ENCODE measurements around the gene S100P. TPM values are rescaled to one million over a fixed set of nuclear protein-coding genes. Genes with fewer than 3 reads are reported as not detected.

S100P gene
- total RNA-seq, 3 donors from 2014 or later = 1.3 to 2.8 TPM; not detected in 1

DNA sequence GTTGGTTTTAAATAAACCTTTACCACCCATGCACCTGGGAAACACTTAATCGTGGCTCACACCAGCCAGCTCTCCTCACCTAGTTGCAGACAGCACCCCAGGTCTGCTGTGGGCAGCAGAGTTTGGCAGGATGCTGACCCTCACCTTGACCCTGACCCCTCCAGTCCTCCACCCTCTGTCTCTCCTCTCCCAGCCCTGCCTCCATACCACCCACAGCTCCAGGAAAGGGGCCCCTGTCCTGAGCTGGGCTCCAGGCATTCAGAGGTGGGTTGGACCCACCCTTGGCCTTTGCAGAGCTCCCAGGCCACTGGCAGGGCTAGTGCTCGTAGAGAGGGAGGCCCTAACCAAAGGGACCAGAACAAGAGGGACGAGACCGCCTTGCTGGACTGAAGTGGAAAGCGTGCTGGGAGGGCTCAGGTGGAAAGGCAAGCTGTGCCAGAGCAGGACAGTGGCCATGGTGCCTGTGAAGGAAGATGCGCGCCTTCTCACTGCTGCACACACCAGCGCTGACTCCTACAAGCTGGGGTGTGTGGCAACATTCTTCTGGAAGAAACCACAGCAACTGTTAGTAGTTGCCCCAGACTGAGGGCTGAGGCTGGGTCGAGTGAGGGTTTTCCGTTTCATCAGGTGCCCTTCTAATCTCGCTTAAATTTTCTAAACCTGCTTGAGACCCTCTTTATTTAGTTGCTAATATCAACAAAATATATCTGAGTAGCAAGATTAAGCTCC, 10.7 kb upstream of the S100P start:
- Mint-ChIP-seq H3K36me3 (ENCODE audit: insufficient read depth) (peaks cover 21% of the 10 kb centered on the region), H3K4me1 (ENCODE audit: low read depth) (peaks cover 27% of the 10 kb centered on the region), H3K27me3 (ENCODE audit: low read depth) (no peaks in the 10 kb centered on the region), H3K4me3 (no peak overlapping the region), H3K9me3 (peaks cover 6% of the 10 kb centered on the region)
- DNase-seq (no peak), ATAC-seq (no peak)

DNA sequence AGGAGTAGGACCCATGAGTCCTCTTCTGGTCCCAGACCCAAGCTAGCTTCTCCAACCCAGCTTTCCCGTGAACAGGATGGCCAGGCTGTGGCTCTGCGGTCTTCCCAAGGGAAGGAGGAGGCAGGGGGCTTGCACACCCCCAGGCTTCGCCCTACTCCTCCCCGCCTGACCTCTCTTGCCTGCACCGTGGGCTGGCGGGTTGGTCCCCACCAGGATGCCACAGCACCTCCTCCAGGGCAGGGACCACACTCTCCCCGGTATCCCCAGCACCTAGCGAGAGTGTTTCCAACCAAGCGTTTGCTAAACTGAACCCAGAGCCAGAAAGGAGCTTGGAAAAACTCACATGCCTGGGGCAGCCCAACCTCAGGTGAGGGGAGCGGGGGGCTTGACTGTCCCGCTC, 9.0 kb upstream of the S100P start:
- no peak for DNase-seq
- H3K4me3 Mint-ChIP-seq = no peak overlapping the region
- H3K36me3 Mint-ChIP-seq (ENCODE audit: insufficient read depth) = peaks cover 14% of the 10 kb centered on the region
- ATAC-seq = no peak
- no peaks in the 10 kb centered on the region for H3K27me3 Mint-ChIP-seq (ENCODE audit: low read depth)
- peaks cover 34% of the 10 kb centered on the region for H3K4me1 Mint-ChIP-seq (ENCODE audit: low read depth)
- peaks cover 6% of the 10 kb centered on the region for H3K9me3 Mint-ChIP-seq

DNA sequence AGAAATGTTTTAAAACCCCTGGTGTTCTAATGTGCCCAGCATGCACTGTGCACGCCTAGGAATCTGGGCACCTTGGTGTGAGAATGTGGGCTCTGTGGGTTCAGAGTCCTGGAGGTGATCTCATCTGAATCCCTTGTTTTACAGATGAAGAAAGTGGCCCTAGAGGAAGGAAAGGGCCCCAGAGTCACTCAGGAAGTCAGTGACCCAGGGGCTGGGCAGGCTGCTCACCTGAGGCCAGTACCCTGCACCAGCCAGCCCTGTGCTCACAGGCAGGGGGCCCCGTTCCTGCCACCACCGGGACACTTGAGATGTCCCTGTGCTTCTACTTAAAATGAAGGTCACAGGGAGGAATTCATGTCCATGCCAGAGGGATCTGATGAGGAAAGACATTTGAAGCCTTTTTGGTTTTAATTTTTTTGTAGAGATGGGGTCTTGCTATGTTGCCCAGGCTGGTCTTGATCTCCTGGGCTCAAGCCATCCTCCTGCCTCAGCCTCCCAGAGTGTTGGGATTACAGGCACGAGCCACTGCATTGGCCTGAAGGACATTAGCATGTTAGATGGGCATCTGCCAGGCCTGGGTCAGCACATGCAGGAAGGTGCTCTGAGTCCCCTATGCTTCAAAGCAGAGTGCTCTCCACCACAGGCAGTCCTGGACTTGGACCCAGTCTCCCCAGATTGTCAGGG, 7.4 kb upstream of the S100P start:
- H3K27me3 Mint-ChIP-seq (ENCODE audit: low read depth) = no peaks in the 10 kb centered on the region
- ATAC-seq (no peak), DNase-seq (no peak)
- no peaks in the 10 kb centered on the region for H3K9me3 Mint-ChIP-seq
- no peak overlapping the region for H3K4me3 Mint-ChIP-seq
- peaks cover 3% of the 10 kb centered on the region for H3K36me3 Mint-ChIP-seq (ENCODE audit: insufficient read depth)
- peaks cover 50% of the 10 kb centered on the region for H3K4me1 Mint-ChIP-seq (ENCODE audit: low read depth)

DNA sequence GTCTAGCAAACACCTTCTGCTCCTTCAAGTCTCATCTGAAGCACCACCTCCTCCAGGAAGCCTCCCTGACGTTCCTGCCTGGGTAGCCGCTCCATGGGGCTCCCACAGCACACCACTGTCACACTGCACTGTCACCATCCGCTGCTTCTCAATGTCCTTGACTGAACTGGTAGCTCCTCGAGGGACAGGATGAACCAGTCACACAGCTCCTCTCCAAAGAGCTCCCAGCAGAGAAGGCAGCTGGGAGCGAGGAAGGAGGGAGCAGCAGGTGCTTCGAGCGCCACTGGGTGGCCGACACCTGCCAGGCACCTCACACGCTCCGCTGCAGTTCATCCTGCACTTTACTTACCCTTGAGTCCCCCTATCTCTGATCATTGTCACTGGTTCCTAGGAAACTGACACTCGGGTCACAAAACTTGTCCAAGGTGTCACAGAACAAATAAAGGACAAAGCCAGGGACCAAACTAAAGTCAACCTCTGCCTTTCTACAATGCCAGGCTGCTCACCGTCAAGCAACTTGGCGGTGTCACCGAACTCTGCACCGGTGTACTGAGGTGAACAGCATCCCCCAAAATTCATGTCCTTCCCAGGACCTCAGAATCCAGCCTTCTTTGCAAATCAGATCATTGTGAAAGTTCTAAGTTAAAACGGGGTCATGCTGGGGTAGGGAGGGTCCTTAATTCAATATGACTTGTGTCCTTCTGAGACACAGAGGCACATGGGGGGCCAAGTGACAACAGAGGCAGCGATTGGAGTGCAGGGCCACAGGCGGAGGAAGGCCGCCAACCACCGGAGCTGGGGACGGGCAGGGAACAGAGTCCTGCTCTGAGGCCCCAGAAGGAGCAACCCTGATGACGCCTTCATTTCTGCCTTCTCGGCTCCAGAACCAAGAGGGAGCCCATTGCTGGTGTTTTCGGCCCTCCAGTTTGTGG, 5.5 kb upstream of the S100P start:
- Mint-ChIP-seq H3K9me3 (no peaks in the 10 kb centered on the region), H3K4me3 (peak overlapping the region; percentile 72), H3K27me3 (ENCODE audit: low read depth) (no peaks in the 10 kb centered on the region), H3K4me1 (ENCODE audit: low read depth) (peaks cover 64% of the 10 kb centered on the region), H3K36me3 (ENCODE audit: insufficient read depth) (no peaks in the 10 kb centered on the region)
- no peak for ATAC-seq
- DNase-seq = no peak

DNA sequence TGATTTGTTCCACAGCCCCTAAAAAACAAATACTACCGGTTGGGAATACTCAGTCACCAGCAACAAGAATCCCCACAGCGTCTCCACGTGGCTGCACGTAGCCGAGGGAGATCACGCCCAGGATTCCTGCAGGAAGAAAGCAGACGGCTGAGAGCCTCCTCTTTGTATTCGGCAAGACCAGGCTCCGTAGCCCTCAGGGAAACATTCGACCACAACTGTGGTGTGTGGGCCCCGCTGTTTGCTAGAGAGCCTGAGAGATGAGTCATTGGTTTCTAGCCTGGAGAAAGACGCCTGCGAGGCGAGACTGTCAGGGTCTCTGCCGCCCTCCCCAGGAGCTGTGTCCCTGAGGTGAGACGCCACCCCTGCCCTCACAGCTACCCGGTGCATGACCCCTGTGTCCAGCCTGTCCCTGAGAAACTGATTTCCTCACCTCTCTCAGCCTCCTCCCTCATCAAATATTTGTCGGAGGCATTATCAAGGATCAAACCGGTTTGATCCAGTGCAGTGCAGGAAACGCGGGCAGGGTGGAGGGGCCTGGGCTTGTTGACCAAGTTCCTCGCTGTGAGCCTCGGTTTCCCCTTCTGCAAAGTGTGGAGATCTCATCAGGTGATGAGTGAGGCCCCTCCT, 4.7 kb upstream of the S100P start:
- H3K4me3 Mint-ChIP-seq = peak overlapping the region; percentile 72
- peak; percentile 66 for DNase-seq
- ATAC-seq = peak; percentile 95 to 97
- no peaks in the 10 kb centered on the region for H3K36me3 Mint-ChIP-seq (ENCODE audit: insufficient read depth)
- no peaks in the 10 kb centered on the region for H3K27me3 Mint-ChIP-seq (ENCODE audit: low read depth)
- H3K9me3 Mint-ChIP-seq = no peaks in the 10 kb centered on the region
- H3K4me1 Mint-ChIP-seq (ENCODE audit: low read depth) = peaks cover 71% of the 10 kb centered on the region

DNA sequence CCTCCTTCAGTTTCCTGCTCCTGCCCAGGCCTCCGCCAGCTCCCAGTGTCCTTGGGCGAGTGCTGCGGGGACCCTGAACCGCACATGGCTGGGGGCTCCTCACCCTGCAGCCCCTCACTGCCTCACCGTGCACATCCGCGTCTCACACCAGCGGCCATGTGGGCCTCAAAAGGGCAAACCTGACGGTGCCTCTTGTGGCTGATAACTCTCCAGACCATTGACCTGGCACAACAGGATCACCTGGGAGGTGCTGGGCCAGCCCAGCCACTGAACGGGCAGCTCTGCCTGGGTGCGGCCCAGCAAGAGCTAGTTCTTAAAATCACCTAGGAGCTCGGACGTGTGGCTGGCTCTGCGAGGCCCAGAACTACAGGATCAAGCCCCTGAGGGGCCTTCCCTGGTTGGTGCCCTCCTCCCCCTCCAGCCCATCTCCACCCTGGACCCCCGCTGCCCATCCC, 4.1 kb upstream of the S100P start:
- Mint-ChIP-seq H3K4me1 (ENCODE audit: low read depth) (peaks cover 77% of the 10 kb centered on the region), H3K36me3 (ENCODE audit: insufficient read depth) (no peaks in the 10 kb centered on the region), H3K27me3 (ENCODE audit: low read depth) (no peaks in the 10 kb centered on the region), H3K9me3 (no peaks in the 10 kb centered on the region), H3K4me3 (peak overlapping the region; percentile 72)
- DNase-seq (no peak), ATAC-seq (peak in 1 of 2 donors; percentile 6)

DNA sequence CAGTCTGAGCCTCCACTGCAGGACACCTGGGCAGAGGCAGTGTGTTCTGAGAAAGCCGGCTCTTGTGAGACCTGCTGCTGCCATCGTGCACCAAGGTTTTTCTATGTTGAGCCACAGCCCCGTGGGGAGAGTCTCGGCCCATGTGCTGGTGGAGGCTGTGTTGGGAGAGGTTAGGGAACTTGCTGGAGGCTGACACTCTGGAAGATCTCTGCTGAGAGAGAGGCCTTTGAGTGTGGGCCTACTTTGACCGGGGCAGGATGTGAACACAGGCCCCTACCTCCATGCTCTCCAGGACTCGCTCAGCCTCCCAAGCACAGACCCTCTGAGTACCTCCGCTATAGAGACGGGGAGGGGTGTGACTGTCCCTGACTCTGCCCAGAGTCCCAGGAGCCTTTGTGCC, 1.3 kb upstream of the S100P start:
- Mint-ChIP-seq H3K9me3 (no peaks in the 10 kb centered on the region), H3K4me1 (ENCODE audit: low read depth) (peaks cover 91% of the 10 kb centered on the region), H3K4me3 (no peak overlapping the region), H3K27me3 (ENCODE audit: low read depth) (no peaks in the 10 kb centered on the region), H3K36me3 (ENCODE audit: insufficient read depth) (no peaks in the 10 kb centered on the region)
- ATAC-seq (no peak), DNase-seq (no peak)

DNA sequence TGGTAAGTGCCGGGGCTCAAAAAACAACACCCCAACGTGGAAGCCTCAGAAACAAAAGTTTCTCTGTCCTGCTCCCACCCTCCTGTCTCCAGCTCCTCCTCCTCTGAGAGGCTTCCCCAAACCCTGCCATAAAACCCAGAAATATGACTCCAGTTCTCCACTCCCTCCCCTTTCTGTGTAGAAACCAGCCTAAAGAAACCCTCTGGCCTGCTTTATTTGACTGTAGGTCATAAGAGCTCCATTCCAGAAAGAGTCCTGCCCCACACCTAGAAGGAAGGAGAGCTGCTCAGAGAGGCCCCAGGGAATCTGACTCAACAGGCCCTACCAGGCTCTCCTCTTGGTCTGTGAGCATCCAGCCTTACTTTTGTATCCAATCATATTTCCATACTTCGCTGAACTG, 872 bp upstream of the S100P start:
- Mint-ChIP-seq H3K4me3 (no peak overlapping the region), H3K9me3 (no peaks in the 10 kb centered on the region), H3K4me1 (ENCODE audit: low read depth) (peaks cover 87% of the 10 kb centered on the region), H3K27me3 (ENCODE audit: low read depth) (no peaks in the 10 kb centered on the region), H3K36me3 (ENCODE audit: insufficient read depth) (no peaks in the 10 kb centered on the region)
- ATAC-seq = no peak
- DNase-seq = no peak

DNA sequence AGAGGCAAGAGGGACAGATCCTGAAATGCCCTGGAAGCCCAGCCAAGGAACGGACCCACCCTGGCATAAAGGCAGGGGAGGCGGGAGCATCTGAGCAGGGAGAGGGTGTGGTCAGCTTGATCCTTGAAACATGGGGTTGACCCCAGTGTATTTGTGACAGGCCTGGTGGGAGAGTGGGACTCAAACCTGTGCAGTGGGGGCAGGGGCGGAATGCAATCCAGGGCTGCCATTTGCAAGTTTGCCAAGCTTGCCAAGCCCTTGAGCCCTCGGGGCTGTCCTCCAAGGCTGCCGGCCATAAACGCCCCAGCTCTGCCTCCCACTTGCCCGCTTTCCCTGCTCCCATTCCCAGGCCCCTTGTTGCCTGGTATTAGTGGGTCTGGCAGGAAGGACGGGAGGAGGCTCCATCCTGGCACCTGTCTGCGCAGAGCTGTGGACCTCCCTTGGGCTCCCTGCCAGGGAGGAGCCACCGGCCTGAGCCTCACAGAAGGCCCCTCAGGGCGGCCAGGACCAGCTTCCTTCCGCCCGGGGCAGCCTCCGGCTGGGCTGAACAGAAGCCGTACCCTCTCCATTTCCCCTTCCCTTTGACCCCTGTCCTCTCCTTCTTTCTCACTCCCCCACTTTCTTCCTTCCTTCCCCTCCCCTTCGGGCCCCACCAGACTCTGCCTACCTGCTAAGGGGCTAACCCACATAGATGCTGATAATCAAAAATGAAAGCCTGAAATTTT, 661 bp downstream of the S100P start:
- Mint-ChIP-seq H3K9me3 (no peaks in the 10 kb centered on the region), H3K4me3 (peak overlapping the region; percentile 54), H3K4me1 (ENCODE audit: low read depth) (peaks cover 83% of the 10 kb centered on the region), H3K36me3 (ENCODE audit: insufficient read depth) (peaks cover 2% of the 10 kb centered on the region), H3K27me3 (ENCODE audit: low read depth) (no peaks in the 10 kb centered on the region)
- DNase-seq (no peak), ATAC-seq (no peak)

DNA sequence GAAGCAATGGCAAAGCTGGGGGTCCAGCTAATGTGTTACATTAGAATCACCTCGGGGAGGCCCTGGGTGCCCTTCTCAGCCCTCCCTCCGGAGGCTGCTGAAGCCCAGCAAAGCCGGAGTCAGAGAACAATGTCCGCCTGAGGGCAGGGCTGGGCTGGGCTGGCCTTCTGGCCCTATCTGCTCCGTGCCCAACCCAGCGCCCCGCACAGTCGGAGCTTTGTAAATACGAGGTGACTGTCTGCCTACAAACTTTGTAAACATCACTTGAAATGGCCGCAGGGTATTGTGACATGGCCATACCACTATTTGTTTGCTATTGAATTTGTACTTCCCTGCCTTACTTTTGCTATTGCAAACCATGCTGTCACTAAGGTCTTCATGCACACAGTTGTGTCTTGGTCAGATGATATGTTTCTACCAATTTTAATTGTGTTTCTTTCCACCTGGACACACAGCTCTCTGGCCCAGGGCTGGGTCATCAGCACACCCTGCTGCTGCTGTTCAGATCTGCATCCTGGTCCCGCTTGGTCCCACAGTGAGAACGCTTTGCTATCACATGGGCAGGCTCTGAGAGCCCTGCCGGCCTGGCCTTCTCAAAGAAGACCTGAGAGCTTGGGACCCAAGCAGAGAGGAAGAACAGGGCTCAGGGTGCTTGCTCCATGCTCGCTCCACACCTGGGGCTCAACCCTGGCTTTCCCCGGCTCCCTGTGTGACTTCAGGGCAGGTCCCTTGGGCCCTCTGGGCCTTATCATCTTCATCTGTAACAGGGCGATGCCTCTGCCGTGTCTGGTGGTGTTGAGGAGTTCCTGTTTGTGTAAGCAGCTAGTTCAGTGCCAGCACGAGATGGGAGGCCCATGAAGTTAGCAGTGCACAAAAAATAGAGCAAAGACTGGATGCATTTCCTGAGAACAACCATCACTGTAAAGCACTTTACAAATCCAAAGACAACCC, 2.3 kb downstream of the S100P start:
- ATAC-seq = peak; percentile 75 to 79
- peaks cover 78% of the 10 kb centered on the region for H3K4me1 Mint-ChIP-seq (ENCODE audit: low read depth)
- DNase-seq = peak; percentile 27
- peak overlapping the region; percentile 59 for H3K4me3 Mint-ChIP-seq
- H3K27me3 Mint-ChIP-seq (ENCODE audit: low read depth) = no peaks in the 10 kb centered on the region
- H3K36me3 Mint-ChIP-seq (ENCODE audit: insufficient read depth) = peaks cover 9% of the 10 kb centered on the region
- no peaks in the 10 kb centered on the region for H3K9me3 Mint-ChIP-seq

DNA sequence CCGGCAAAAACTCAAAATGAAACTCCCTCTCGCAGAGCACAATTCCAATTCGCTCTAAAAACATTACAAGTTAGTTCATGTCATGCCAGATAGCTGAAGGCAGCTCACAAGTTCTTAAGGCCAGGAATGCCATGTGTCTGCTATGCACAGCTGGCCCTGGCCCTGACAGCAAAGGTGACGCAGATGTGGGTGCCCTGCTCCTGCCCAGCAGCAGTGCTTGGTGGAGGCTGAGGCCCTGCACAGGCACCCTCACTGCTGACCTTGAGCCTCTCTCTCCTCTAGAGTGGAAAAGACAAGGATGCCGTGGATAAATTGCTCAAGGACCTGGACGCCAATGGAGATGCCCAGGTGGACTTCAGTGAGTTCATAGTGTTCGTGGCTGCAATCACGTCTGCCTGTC, 2.9 kb downstream of the S100P start:
- Mint-ChIP-seq H3K4me1 (ENCODE audit: low read depth) (peaks cover 73% of the 10 kb centered on the region), H3K4me3 (peak overlapping the region; percentile 59), H3K9me3 (no peaks in the 10 kb centered on the region), H3K36me3 (ENCODE audit: insufficient read depth) (peaks cover 11% of the 10 kb centered on the region), H3K27me3 (ENCODE audit: low read depth) (no peaks in the 10 kb centered on the region)
- peak; percentile 62 to 68 for ATAC-seq
- no peak for DNase-seq

DNA sequence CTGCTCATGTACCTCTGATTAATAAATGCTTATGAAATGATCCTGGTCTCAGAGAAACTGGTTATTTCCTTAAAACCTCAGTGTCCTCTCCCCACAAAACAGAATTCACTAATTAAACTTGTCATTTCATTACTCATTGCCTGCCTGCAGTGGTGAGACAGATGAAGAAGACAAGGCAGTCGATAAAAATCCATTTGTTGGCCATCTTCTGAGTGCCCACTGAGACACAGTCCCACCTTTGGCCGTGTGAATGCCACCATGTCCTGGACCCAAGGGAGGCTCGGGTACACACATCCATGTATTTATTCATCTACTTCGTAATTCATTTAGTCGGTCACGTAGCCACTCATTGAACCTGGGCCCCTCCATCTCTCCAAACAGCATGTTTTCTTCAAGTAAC, 3.5 kb downstream of the S100P start:
- Mint-ChIP-seq H3K4me1 (ENCODE audit: low read depth) (peaks cover 72% of the 10 kb centered on the region), H3K36me3 (ENCODE audit: insufficient read depth) (peaks cover 11% of the 10 kb centered on the region), H3K27me3 (ENCODE audit: low read depth) (no peaks in the 10 kb centered on the region), H3K9me3 (no peaks in the 10 kb centered on the region), H3K4me3 (no peak overlapping the region)
- ATAC-seq (no peak), DNase-seq (no peak)

DNA sequence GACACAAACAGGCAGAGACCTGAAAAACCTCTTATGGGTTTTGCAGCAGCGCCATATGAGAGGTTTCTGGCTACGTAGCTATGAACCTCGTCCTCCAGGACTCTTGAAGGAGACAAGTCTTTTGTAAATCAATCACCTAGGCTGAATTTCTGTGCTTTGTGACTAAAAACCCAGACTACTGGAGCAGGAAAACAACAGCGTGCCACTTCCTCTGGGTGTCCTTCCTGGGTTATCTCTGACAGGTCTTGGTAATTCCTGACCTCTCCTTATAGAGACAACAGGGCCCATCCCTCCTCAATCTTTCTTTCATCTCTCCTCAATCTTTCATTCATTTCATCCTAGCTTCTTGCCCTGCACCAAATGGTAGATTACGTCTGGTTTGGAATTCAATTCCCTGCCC, 5.7 kb downstream of the S100P start:
- DNase-seq = no peak
- Mint-ChIP-seq H3K4me1 (ENCODE audit: low read depth) (peaks cover 63% of the 10 kb centered on the region), H3K4me3 (no peak overlapping the region)

More for the DNA sequence above, 5.7 kb downstream of the S100P start:
- H3K9me3 Mint-ChIP-seq = no peaks in the 10 kb centered on the region
- ATAC-seq = no peak
- peaks cover 21% of the 10 kb centered on the region for H3K36me3 Mint-ChIP-seq (ENCODE audit: insufficient read depth)
- no peaks in the 10 kb centered on the region for H3K27me3 Mint-ChIP-seq (ENCODE audit: low read depth)

Data from activated T-cell treated with anti-CD3 and anti-CD28 coated beads, Interleukin-2, amount 50 U/mL, for 4 hours (primary cell).